Adrenal gland (tissue), 5 donors: Measurements from ENCODE around the gene TRIP11.

Experiments
- POLR2A ChIP-seq, 2 donors: fragments of 450-650 bp; IDR thresholded peaks; one replicate each; pipeline ENCODE4 v1.6.1; 2017; ENCODE audit warnings: antibody characterized with exemption in 2 of 2, mild to moderate bottlenecking in 2 of 2, moderate library complexity in 1 of 2
- TF ChIP-seq, protein P1 (sequence below), 6 experiments: fragments of 450-650 bp in 4 of 6; fragments of 200-600 bp in 2 of 6; sonication (generic) in 1 of 6; IDR thresholded peaks; 1 replicate in 5 of 6; 2 replicates in 1 of 6; pipeline versions ENCODE4 v1.5.1 to v1.8.0; 2016 to 2021; ENCODE audit warnings: antibody characterized with exemption in 6 of 6, mild to moderate bottlenecking in 2 of 6, moderate library complexity in 1 of 6
- donor health status: DM: no; HTN: no; CAD: no.

DNA sequence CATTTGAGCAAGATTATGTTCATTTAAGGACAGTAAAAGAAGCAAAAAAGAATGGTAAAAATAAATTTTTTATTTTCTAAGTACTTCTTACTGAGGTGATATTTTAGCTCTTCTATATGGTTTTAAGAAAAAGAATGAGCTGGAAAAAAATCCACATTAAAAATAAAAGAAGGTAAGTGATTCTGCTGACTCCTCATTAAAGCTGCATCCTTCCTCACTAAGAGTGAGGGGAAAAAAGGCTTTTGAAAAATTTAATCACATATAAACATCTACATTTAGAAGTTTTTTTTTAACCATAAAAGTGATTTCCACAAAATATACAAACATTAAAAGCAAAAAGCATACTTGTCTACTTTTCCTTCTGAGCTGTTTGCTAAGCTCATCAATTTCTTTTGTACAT, 64.1 kb downstream of the TRIP11 start:
- TF ChIP-seq, protein P1, sequence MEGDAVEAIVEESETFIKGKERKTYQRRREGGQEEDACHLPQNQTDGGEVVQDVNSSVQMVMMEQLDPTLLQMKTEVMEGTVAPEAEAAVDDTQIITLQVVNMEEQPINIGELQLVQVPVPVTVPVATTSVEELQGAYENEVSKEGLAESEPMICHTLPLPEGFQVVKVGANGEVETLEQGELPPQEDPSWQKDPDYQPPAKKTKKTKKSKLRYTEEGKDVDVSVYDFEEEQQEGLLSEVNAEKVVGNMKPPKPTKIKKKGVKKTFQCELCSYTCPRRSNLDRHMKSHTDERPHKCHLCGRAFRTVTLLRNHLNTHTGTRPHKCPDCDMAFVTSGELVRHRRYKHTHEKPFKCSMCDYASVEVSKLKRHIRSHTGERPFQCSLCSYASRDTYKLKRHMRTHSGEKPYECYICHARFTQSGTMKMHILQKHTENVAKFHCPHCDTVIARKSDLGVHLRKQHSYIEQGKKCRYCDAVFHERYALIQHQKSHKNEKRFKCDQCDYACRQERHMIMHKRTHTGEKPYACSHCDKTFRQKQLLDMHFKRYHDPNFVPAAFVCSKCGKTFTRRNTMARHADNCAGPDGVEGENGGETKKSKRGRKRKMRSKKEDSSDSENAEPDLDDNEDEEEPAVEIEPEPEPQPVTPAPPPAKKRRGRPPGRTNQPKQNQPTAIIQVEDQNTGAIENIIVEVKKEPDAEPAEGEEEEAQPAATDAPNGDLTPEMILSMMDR (IDR thresholded peaks at IDR 0.05) = no peak
- TF ChIP-seq POLR2A (IDR thresholded peaks at IDR 0.05) = no peak
